Transverse colon (tissue), 4 donors: ENCODE results near the gene ZMYM4. TPM values are rescaled to one million over a fixed set of nuclear protein-coding genes. Genes with fewer than 3 reads are reported as not detected.
"Not testable (repeated sequence)": the region's sequence is repeated elsewhere in the genome, so short reads cannot be mapped to it uniquely, and the experiment has no call there.

ENCODE experiments used
- DNase-seq: peaks from one replicate; pipeline ENCODE4 v3.0.0-alpha.2; 2019
- H3K27ac ChIP-seq, 4 donors: fragments of 200-600 bp; sonication (generic); 2 replicates each; pipeline ENCODE4 v1.5.1; 2016 to 2018; ENCODE audit warnings: inconsistent platforms in 4 of 4
- H3K27me3 ChIP-seq: fragments of 200-600 bp; sonication (generic); 2 replicates; pipeline ENCODE4 v1.5.1; 2017; ENCODE audit warnings: inconsistent platforms
- H3K36me3 ChIP-seq, 4 donors: fragments of 200-600 bp; sonication (generic); 2 replicates each; pipeline ENCODE4 v1.5.1; 2017 to 2019; ENCODE audit warnings: inconsistent platforms in 4 of 4
- H3K4me1 ChIP-seq, 4 donors: fragments of 200-600 bp; sonication (generic); 2 replicates each; pipeline ENCODE4 v1.5.1; 2017 to 2020; ENCODE audit warnings: inconsistent platforms in 4 of 4
- H3K4me3 ChIP-seq, 4 donors: fragments of 200-600 bp; sonication (generic); 1 replicate in 1 of 4; 2 replicates in 3 of 4; pipeline versions ENCODE4 v1.5.1 to v1.6.1; 2017 to 2019; ENCODE audit warnings: inconsistent platforms in 4 of 4
- H3K9me3 ChIP-seq, 2 donors: fragments of 200-600 bp; sonication (generic); 2 replicates each; pipeline ENCODE4 v1.5.1; 2017 to 2019; ENCODE audit warnings: inconsistent platforms in 2 of 2
- EP300 ChIP-seq: sonication (generic); formaldehyde crosslinking; IDR thresholded peaks from one replicate; pipeline ENCODE4 v1.6.1; 2017; ENCODE audit warnings: antibody characterized with exemption, low read depth
- POLR2A ChIP-seq: fragments of 450-650 bp; IDR thresholded peaks from one replicate; pipeline ENCODE4 v1.6.1; 2016; ENCODE audit warnings: antibody characterized with exemption, mild to moderate bottlenecking, moderate library complexity
- POLR2AphosphoS5 ChIP-seq, 3 donors: sonication (generic); formaldehyde crosslinking; IDR thresholded peaks; one replicate each; pipeline ENCODE4 v1.6.1; 2016; ENCODE audit warnings: antibody characterized with exemption in 3 of 3
- WGBS, 2 donors: methylation state at CpG; one replicate each; pipeline ENCODE4 v1.1.5; 2018; ENCODE audit warnings: low coverage in 1 of 2; 5-methylcytosine and 5-hydroxymethylcytosine counted together
- in situ Hi-C, 4 donors: fragments of 200-750 bp; cut with MboI; loops; one replicate each; pipeline versions ENCODE4 v1.15.0 to v1.15.1; 2017; ENCODE audit warnings: low sequenced_read_pairs in 3 of 4, low pct_ligation_motif_present in 1 of 4, low pct_unique_long_range_greater_than_20kb in 1 of 4
- intact Hi-C: fragments of 100-400 bp; cut with DNase I; formaldehyde crosslinking; loops from one replicate; pipeline ENCODE4 v1.15.1; 2023; ENCODE audit warnings: low total_unique reads
- total RNA-seq, 4 donors: library from RNA; depleted of rRNA; stranded (reverse); fragments of >200 nt; gene quantifications; one replicate each; pipeline ENCODE4 v1.1.0, GENCODE V29; 2016
- TF ChIP-seq, protein P1 (sequence below), 5 experiments: fragments of 200-600 bp in 3 of 5; fragments of 450-650 bp in 2 of 5; sonication (generic) in 3 of 5; IDR thresholded peaks; 1 replicate in 2 of 5; 2 replicates in 3 of 5; pipeline ENCODE4 v1.5.1; 2016 to 2017; ENCODE audit warnings: antibody characterized with exemption in 5 of 5, inconsistent platforms in 3 of 5, mild to moderate bottlenecking in 2 of 5, moderate library complexity in 1 of 5

Gene ZMYM4
- total RNA-seq, 4 donors from 2014 or later, result 7.9 to 27.9 (median 25.5) TPM

DNA sequence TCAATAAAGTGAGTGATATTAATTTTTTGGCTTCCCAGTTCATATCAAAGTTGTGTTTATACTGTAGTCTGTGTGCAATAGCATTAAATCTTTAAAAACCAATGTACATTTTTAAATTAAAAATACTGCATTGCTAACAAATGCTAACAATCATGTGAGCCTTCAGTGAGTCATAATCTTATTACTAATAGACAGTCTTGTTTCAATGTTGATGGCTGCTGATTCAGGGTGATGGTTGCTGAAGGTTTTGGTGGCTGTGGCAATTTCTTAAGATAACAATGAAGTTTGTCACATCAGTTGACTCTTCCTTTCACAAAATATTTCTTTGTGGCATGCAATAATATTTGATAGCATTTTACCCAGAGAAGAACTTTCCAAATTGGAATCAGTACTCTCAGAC lies 109.0 kb downstream of the ZMYM4 start:
- Histone ChIP-seq H3K4me1 (no peaks in the 10 kb centered on the region), H3K4me3 (no peak overlapping the region), H3K27me3 (no peaks in the 10 kb centered on the region), H3K27ac (no peak overlapping the region), H3K9me3 (no peaks in the 10 kb centered on the region), H3K36me3 (no peaks in the 10 kb centered on the region)
- in situ Hi-C loops (no loop called here), intact Hi-C loops (no loop called here)
- no peak for DNase-seq
- no peak for TF ChIP-seq EP300
- TF ChIP-seq, protein P1, sequence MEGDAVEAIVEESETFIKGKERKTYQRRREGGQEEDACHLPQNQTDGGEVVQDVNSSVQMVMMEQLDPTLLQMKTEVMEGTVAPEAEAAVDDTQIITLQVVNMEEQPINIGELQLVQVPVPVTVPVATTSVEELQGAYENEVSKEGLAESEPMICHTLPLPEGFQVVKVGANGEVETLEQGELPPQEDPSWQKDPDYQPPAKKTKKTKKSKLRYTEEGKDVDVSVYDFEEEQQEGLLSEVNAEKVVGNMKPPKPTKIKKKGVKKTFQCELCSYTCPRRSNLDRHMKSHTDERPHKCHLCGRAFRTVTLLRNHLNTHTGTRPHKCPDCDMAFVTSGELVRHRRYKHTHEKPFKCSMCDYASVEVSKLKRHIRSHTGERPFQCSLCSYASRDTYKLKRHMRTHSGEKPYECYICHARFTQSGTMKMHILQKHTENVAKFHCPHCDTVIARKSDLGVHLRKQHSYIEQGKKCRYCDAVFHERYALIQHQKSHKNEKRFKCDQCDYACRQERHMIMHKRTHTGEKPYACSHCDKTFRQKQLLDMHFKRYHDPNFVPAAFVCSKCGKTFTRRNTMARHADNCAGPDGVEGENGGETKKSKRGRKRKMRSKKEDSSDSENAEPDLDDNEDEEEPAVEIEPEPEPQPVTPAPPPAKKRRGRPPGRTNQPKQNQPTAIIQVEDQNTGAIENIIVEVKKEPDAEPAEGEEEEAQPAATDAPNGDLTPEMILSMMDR (IDR thresholded peaks at IDR 0.05), result no peak
- no peak for TF ChIP-seq POLR2AphosphoS5 (IDR thresholded peaks at IDR 0.05)
- no peak for TF ChIP-seq POLR2A

DNA sequence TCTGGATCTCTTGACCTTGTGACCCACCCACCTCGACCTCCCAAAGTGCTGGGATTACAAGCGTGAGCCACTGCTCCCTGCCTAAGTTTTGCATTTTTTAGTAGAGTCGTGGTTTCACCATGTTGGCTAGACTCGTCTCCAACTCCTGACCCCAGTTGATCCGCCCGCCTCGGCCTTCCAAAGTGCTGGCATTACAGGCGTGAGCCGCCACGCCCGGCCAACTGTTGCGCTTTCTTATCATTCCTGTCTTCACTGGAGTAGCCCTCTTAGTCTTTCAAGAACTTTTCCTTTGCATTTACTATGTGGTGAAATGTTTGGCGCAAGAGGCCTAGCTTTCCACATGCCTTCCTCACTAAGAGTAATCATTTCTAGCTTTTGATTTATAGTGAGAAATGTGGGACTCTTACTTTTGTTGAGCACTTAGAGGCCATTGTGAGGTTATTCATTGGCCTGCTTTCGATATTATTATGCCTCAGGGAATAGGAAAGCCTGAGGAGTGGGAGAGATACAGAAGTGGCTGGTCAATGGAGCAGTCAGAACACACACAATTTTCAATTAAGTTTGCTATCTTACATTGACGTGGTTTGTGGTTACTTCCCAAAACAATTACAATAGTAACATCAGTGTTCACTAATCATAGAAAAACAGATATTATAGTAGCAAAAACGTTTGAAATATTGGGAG lies 111.0 kb downstream of the ZMYM4 start:
- H3K4me3 ChIP-seq, result no peak overlapping the region
- no peaks in the 10 kb centered on the region for H3K27me3 ChIP-seq
- H3K4me1 ChIP-seq, result no peaks in the 10 kb centered on the region
- WGBS, 2 donors, result 89 to 92% methylated on average over 8 to 16 of the region's 16 CpGs
- intact Hi-C loops, result no loop called here
- no peak for DNase-seq
- H3K9me3 ChIP-seq, result no peaks in the 10 kb centered on the region
- TF ChIP-seq, protein P1 (IDR thresholded peaks at IDR 0.05), result no peak
- TF ChIP-seq POLR2A, result no peak
- TF ChIP-seq POLR2AphosphoS5 (IDR thresholded peaks at IDR 0.05), result no peak
- no peak for TF ChIP-seq EP300
- in situ Hi-C loops, result no loop called here
- H3K27ac ChIP-seq, result no peak overlapping the region
- H3K36me3 ChIP-seq, result no peaks in the 10 kb centered on the region

DNA sequence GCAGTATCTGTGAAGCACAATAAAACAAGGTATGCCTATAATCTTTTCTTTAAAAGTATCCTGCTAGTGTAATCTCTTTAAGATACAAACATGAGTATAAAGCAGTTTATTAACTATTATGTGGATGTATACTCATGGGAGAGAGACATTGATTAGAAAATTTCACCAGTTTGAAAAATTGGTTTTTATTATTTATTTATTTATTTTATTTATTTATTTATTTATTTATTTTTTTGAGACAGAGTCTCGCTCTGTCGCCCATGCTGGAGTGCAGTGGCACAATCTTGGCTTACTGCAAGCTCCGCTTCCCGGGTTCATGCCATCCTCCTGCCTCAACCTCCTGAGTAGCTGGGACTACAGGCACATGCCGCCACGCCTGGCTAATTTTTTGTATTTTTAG lies 111.6 kb downstream of the ZMYM4 start:
- H3K4me1 ChIP-seq, H3K36me3 ChIP-seq, H3K9me3 ChIP-seq, H3K27me3 ChIP-seq, in situ Hi-C loops, H3K27ac ChIP-seq, intact Hi-C loops, DNase-seq, H3K4me3 ChIP-seq: not testable (repeated sequence)
- 97 to 100% methylated on average over 6 of the region's 6 CpGs for WGBS, 2 donors

DNA sequence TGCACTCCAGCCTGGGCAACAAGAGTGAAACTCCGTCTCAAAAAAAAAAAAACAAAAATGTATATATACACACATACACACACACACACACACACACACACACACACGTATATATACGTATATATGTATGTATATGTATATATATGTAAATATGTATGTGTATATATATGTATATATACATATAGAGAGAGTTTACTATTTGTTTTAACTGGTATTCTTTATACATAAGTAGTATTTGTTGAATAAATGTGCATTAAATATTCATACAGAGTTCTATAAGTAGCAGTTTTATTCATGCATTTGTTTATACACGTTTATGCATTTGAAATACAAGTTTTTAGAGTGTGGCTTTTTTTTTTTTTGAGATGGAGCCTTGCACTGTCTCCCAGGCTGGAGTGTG lies 113.6 kb downstream of the ZMYM4 start:
- no peak for DNase-seq
- no peak for TF ChIP-seq POLR2AphosphoS5 (IDR thresholded peaks at IDR 0.05)
- TF ChIP-seq, protein P1 (IDR thresholded peaks at IDR 0.05), result no peak
- TF ChIP-seq POLR2A, result no peak
- TF ChIP-seq EP300, result no peak
- intact Hi-C loops, result no loop called here
- H3K4me1 ChIP-seq, result no peaks in the 10 kb centered on the region
- H3K4me3 ChIP-seq, result no peak overlapping the region
- 86 to 97% methylated on average over 3 to 4 of the region's 4 CpGs for WGBS, 2 donors
- peaks cover 0 to 18% (median 5%) of the 10 kb centered on the region in 4 donors for H3K36me3 ChIP-seq
- no peaks in the 10 kb centered on the region for H3K9me3 ChIP-seq
- no peaks in the 10 kb centered on the region for H3K27me3 ChIP-seq
- no peak overlapping the region for H3K27ac ChIP-seq
- in situ Hi-C loops, result no loop called here

DNA sequence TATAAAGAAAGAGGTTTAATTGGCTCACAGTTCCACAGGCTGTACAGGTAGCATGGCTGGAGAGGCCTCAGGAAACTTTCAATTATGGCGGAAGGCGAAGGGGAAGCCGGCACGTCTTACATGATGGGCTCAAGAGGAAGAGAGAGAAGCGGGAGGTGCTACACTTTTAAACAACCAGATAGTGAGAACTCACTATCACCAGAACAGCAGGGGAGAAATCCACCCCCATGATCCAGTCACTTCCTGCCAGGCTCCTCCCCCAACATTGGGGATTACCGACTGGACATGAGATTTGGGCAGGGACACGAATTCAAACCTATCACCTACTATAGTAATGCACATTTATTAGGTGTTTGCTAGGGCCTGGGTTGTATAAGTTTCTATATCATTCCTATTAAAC lies 117.8 kb downstream of the ZMYM4 start:
- H3K4me3 ChIP-seq, result no peak overlapping the region
- H3K36me3 ChIP-seq, result peaks cover 0 to 49% (median 8%) of the 10 kb centered on the region in 4 donors
- DNase-seq, result no peak
- intact Hi-C loops, result no loop called here
- no peaks in the 10 kb centered on the region for H3K27me3 ChIP-seq
- in situ Hi-C loops, result no loop called here
- no peaks in the 10 kb centered on the region for H3K9me3 ChIP-seq
- TF ChIP-seq EP300, result no peak
- no peak for TF ChIP-seq POLR2A
- TF ChIP-seq, protein P1 (IDR thresholded peaks at IDR 0.05), result no peak
- TF ChIP-seq POLR2AphosphoS5 (IDR thresholded peaks at IDR 0.05), result no peak
- WGBS, 2 donors, result 87 to 91% methylated on average over 6 to 7 of the region's 7 CpGs
- no peaks in the 10 kb centered on the region for H3K4me1 ChIP-seq
- H3K27ac ChIP-seq, result no peak overlapping the region
